Measurements from ENCODE around the gene MRPL44.

DNA sequence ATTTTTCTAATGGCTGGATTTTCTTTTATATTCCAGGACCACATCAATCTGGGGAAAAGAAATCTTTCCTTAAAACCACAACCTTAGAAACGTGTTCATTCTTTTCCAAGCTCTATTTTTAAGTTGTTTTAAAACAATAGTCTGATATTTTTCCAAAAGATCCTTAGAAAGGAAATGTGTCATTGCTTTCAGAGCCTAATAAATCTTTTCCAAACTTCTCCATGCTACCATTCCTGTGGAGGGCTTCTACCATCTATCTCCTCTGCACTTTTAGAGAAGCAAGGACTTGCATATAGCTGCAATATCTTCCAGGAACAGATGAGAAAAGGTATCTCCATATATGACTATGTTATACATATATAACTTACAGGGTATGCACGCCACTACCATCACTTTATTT is 33.3 kb upstream of the MRPL44 start:
- TF ChIP-seq, protein P1, sequence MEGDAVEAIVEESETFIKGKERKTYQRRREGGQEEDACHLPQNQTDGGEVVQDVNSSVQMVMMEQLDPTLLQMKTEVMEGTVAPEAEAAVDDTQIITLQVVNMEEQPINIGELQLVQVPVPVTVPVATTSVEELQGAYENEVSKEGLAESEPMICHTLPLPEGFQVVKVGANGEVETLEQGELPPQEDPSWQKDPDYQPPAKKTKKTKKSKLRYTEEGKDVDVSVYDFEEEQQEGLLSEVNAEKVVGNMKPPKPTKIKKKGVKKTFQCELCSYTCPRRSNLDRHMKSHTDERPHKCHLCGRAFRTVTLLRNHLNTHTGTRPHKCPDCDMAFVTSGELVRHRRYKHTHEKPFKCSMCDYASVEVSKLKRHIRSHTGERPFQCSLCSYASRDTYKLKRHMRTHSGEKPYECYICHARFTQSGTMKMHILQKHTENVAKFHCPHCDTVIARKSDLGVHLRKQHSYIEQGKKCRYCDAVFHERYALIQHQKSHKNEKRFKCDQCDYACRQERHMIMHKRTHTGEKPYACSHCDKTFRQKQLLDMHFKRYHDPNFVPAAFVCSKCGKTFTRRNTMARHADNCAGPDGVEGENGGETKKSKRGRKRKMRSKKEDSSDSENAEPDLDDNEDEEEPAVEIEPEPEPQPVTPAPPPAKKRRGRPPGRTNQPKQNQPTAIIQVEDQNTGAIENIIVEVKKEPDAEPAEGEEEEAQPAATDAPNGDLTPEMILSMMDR (IDR thresholded peaks at IDR 0.05 in 4 of 5, conservative IDR thresholded peaks at IDR 0.05 in 1 of 5), result no peak
- no peak for TF ChIP-seq POLR2A (IDR thresholded peaks at IDR 0.05)
